CD4-positive, alpha-beta T cell treated with Interferon alpha-2 for 1 hour (primary cell): Measurements from ENCODE around the gene TREH.
A peak's percentile ranks its signal among the peaks of the same experiment; 100 is the strongest.
"Not testable (repeated sequence)": the region's sequence is repeated elsewhere in the genome, so short reads cannot be mapped to it uniquely, and the experiment has no call there.

Experiments used
- DNase-seq, 2 donors: peaks; one replicate each; pipeline ENCODE4 v3.0.0-alpha.2; 2020 to 2022

Gene TREH

DNA sequence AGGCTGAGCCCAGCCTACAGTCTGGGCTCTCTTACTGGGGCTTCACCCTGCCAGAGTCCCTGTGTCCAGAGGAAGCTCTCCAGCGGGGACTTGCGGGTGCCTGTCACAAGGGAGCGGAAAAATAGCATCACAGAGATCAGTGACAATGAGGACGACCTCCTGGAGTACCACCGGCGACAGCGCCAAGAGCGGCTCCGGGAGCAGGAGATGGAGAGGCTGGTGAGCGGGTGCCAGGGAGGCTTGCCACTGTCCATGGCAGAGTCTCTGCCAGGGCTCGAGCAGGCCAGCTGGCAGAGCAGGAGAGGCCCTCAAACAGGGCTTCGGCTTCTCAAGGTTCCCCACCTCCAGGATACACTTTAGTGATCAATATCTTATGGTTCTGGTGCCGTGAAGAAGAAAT is 51.0 kb downstream of the TREH start:
- no peak for DNase-seq

- DNase-seq, result no peak
These were observed 51.4 kb downstream of the TREH start for GRCh38 chr11:118628031-118628430.

GRCh38 chr11:118627566-118627965 is 51.9 kb downstream of the TREH start:
- DNase-seq, result no peak

GRCh38 chr11:118625976-118626375 is 53.5 kb downstream of the TREH start:
- DNase-seq, result no peak

GRCh38 chr11:118625036-118625690 is 54.3 kb downstream of the TREH start:
- no peak for DNase-seq

DNA sequence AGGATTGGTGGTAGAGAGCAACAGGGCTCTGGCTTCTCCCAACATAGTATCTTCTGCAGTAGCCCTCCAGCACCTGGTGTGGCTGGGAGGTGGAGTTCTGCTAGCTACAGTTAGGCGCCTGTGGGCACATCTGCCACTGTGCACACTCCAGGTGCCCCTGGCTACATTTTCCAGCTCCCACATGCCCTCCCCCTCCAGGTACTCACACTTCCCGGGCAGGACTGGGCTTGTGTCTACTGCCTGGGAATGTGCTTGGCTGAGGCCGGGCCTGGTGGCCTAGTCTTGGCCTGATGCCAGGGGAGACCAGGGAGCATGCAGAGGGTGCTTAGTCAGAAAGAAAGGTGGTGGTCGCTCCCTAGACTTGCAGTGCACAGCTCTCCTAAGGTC is 56.2 kb downstream of the TREH start:
- DNase-seq, result no peak

DNA sequence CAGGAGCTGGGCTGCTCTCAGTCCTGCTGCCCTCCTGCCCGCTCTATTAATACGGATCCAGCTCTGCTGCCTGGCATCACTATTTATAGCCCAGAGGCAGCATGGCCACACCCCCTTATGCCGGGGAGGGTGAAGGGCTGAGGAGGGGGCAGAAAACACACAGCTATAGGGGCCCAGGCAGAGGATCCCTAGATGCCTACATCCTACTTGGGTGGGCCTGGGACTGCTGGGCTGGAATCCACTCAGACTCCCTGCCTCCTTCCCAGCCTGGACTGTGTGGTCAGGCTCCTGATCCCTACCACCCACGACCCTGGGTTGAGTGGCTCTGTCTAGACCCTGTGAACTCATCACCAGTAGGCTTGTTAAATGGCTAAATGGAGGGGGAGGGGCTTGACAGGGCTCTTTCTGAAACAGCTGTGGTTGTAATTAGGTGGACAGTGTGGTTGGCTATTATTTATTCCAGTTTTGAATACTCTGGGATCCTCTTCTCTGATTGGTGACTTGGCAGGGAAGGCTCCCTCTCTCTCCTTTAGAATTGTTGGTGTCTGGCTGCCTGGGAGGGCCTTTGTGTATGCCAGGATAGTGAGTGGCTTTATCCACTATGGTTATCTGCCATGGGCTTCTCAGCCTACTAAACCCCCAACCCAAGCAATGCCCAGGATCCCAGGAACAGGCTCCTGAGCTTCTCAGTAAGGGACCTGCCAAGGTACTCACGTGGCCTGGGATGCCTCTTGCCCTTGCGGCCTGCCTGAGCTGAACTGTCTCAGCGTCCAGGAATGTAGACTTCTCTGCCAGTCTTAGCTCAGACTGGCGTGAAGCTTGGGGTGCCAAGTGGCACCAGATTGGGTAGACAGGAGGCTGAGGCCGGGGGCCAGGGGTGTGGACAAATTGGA is 56.8 kb downstream of the TREH start:
- DNase-seq, result no peak

DNA sequence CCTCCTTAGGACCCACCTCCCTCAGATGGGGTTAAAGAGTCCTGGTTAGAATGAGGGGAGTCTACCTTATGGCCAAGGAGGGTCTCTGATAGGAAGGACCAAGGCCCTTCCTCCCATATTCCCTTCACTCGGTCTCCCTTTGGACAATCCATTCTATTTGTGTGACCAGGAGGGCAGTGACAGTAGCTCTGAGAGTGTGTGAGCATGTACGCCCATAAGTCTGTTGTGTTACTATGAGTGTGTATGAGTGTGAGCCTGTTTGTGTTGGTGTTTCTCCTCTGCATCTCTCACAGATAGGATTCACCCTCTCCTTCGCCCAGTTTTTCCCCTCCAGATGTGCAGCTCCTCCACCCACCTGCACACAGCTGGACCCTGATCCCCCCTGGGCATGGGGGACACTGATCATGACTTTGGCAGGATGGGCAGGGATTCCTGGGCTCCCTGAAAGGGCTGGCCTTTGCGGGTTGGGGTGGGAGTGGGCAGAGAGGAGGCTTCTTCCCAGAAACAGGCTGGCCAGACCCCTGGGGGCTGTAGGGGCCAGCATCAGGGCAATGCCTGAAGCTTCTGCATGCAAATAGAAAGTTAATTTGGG is 57.6 kb downstream of the TREH start:
- no peak for DNase-seq

GRCh38 chr11:118621071-118621783 is 58.2 kb downstream of the TREH start:
- DNase-seq, result peak in 1 of 2 donors; percentile 24

- DNase-seq, result no peak
These were observed 58.9 kb downstream of the TREH start for GRCh38 chr11:118620529-118621070.

GRCh38 chr11:118619444-118620197 is 59.8 kb downstream of the TREH start:
- DNase-seq, result no peak

- no peak for DNase-seq
These were observed 60.5 kb downstream of the TREH start for GRCh38 chr11:118618991-118619375.

- DNase-seq, result no peak
These were observed 61.1 kb downstream of the TREH start for GRCh38 chr11:118618115-118618990.

GRCh38 chr11:118615976-118616371 is 63.5 kb downstream of the TREH start:
- DNase-seq, result no peak

GRCh38 chr11:118615282-118615975 is 64.0 kb downstream of the TREH start:
- DNase-seq, result no peak

- DNase-seq, result no peak
These were observed 64.9 kb downstream of the TREH start for GRCh38 chr11:118614511-118614910.

- no peak for DNase-seq
These were observed 67.1 kb downstream of the TREH start for GRCh38 chr11:118612378-118612777.

- not testable (repeated sequence) for DNase-seq
These were observed 68.0 kb downstream of the TREH start for GRCh38 chr11:118611433-118611795.

DNA sequence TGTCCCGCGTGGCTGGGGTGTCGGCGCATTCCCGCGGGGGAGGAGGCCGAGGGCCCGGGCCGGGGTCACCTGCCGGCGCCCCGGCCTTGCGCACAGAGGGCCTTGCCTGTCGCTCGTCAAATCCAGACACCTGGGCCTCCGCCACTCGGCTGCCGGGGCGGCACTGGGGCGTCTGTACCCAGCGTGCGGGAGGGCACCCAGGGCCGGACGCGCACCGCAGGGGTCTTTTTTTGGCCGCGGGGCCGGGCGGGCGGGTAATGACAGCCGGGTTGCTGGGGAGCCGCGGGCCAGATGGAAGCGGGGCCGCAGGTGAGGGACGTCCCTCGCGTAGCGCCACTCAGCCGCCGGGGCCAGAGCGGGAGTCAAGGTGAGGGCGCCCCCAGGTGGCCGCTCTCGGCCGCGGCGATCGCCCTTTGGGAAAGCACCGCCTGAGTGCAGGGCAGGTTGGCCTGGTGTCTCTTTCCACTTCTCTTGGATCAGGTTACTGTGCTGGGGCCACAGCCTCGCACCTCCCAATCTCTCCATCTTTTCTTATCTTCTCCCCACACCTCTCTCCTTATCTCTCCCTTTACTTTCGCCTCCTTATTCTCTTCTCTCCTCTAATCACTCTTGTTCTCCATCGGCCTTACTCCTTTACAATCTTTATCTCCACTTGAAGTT is 68.5 kb downstream of the TREH start:
- peak; percentile 79 to 89 for DNase-seq

DNA sequence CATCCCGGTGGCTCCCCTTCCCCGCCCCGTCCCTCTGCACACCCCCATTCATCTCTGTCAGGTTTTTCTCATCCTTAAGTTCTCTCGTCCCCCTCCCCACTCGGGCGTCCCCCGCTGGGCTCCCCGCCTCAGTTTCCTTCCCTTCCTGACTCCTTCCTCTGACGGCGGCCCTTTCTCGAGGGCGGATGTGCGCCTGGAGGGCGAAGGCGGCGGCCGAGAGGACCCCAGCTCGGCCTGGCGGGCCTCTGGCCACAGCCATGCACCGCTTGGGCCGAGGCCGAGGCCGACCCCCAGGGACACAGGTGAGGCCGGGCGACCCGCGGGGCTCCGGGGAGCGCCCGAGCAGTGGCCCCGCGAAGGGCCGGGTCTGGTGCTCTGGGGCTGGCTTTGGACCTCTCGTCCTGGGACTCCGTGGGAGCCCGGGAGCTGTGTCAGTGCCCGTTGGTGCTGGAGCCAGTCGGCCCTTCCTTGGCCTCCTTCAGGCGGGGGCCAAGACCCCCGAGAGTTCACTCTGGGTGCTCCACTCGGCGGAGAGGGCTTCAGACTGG is 69.2 kb downstream of the TREH start:
- no peak for DNase-seq
